ENCODE results near the gene DGKZ.

Gene DGKZ

DNA sequence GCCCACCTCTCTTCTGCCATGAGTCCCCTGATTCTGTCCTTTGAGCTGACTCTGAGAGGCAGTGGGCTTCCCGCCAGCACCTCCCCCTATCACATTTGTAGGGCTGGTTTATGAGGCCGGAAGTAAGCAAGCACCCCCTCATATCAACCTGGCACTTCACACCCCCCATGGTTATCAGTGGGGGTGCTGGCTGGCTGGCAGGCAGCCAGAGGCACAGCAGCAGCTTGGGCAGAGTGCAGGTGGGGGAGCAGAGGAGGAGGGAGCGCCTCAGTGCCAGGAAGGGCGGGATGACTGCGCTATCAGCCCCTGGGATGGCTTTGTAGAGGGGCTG, 67.2 kb downstream of the DGKZ start:
- TF ChIP-seq, protein P1, sequence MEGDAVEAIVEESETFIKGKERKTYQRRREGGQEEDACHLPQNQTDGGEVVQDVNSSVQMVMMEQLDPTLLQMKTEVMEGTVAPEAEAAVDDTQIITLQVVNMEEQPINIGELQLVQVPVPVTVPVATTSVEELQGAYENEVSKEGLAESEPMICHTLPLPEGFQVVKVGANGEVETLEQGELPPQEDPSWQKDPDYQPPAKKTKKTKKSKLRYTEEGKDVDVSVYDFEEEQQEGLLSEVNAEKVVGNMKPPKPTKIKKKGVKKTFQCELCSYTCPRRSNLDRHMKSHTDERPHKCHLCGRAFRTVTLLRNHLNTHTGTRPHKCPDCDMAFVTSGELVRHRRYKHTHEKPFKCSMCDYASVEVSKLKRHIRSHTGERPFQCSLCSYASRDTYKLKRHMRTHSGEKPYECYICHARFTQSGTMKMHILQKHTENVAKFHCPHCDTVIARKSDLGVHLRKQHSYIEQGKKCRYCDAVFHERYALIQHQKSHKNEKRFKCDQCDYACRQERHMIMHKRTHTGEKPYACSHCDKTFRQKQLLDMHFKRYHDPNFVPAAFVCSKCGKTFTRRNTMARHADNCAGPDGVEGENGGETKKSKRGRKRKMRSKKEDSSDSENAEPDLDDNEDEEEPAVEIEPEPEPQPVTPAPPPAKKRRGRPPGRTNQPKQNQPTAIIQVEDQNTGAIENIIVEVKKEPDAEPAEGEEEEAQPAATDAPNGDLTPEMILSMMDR (IDR thresholded peaks at IDR 0.05; ENCODE audit: borderline replicate concordance, insufficient read depth, low read depth, low read length): no peak

DNA sequence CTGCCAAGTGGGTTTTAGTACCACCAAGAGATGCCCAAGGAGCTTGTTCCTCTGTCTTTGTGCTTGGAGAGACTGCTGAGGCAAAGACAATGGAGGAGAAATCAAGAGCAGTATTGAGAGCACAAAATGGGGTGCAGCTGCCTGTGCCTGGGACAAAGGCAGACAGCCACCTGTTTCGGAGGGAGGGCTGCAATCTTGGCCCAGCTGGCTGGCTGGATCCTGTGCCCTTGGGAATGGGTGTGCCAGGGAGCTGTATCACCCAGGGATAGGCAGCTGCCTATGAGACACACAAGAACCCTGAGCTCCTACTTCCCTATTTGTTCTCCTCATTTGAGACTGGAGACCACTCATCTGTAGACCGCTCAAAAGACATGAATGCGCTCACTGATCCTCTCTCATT, 67.6 kb downstream of the DGKZ start:
- no peak overlapping the region for H3K4me3 ChIP-seq (ENCODE audit: low read depth, low read length)
- TF ChIP-seq, protein P1 (IDR thresholded peaks at IDR 0.05; ENCODE audit: borderline replicate concordance, insufficient read depth, low read depth, low read length): no peak

More for the DNA sequence above, 67.2 kb downstream of the DGKZ start:
- H3K4me3 ChIP-seq (ENCODE audit: low read depth, low read length): no peak overlapping the region

- no peak overlapping the region for H3K4me3 ChIP-seq (ENCODE audit: low read depth, low read length)
- TF ChIP-seq, protein P1 (IDR thresholded peaks at IDR 0.05; ENCODE audit: borderline replicate concordance, insufficient read depth, low read depth, low read length): no peak
Measured at GRCh38 chr11:46417711-46418110, 70.4 kb downstream of the DGKZ start.

DNA sequence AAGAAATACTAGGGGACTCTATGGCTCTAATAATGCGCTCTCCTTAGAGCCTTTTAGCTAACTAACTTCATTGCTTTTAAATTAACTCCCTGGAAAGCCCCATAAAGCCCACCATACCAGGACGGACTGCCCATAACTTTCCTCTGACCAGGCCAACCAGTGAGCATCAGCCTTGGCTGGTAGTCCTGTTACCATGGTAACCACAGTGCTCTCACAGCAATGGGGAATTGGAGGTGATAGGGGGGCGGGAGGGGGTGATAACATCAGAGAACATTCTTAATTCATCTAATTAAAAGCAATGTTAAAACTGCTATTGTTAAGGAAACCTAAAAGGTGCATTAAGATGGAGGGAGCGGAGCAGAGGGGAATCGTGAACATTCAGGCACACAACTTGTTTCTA, 71.5 kb downstream of the DGKZ start:
- TF ChIP-seq, protein P1 (IDR thresholded peaks at IDR 0.05; ENCODE audit: borderline replicate concordance, insufficient read depth, low read depth, low read length): no peak

GRCh38 chr11:46420513-46420912, 73.2 kb downstream of the DGKZ start:
- no peak overlapping the region for H3K4me3 ChIP-seq (ENCODE audit: low read depth, low read length)
- TF ChIP-seq, protein P1 (IDR thresholded peaks at IDR 0.05; ENCODE audit: borderline replicate concordance, insufficient read depth, low read depth, low read length): no peak

More for the DNA sequence above, 71.5 kb downstream of the DGKZ start:
- no peak overlapping the region for H3K4me3 ChIP-seq (ENCODE audit: low read depth, low read length)

GRCh38 chr11:46421257-46421880, 74.1 kb downstream of the DGKZ start:
- TF ChIP-seq, protein P1 (IDR thresholded peaks at IDR 0.05; ENCODE audit: borderline replicate concordance, insufficient read depth, low read depth, low read length): no peak
- H3K4me3 ChIP-seq (ENCODE audit: low read depth, low read length): no peak overlapping the region

GRCh38 chr11:46422588-46422987, 75.3 kb downstream of the DGKZ start:
- TF ChIP-seq, protein P1 (IDR thresholded peaks at IDR 0.05; ENCODE audit: borderline replicate concordance, insufficient read depth, low read depth, low read length): no peak

More at GRCh38 chr11:46422588-46422987, 75.3 kb downstream of the DGKZ start:
- H3K4me3 ChIP-seq (ENCODE audit: low read depth, low read length): no peak overlapping the region

Measured in GM12875 (cell line).